Lung (tissue), 12 donors: ENCODE measurements around the gene CNMD. TPM values are rescaled to one million over a fixed set of nuclear protein-coding genes. Genes with fewer than 3 reads are reported as not detected.
A peak's percentile ranks its signal among the peaks of the same experiment; 100 is the strongest.

Experiments used
- ATAC-seq: fragments of 200-7000 bp; cut with Tn5 transposase; one replicate; pipeline ENCODE4 v1.9.1; 2020; ENCODE audit warnings: moderate number of reproducible peaks; ENCODE audit not compliant: insufficient read depth, low FRiP score
- DNase-seq, 3 donors: peaks; one replicate each; pipeline ENCODE4 v3.0.0-alpha.2; 2013 to 2017
- H3K27ac ChIP-seq, 2 donors: one replicate each; pipeline ENCODE4 v1.5.1; 2013; ENCODE audit warnings: mild to moderate bottlenecking in 2 of 2, moderate library complexity in 2 of 2, control low read depth in 1 of 2, inconsistent platforms in 1 of 2, low read depth in 1 of 2, low read length in 1 of 2
- H3K27me3 ChIP-seq, 3 donors: one replicate each; pipeline ENCODE4 v1.5.1; 2013; ENCODE audit warnings: low read length in 2 of 3; ENCODE audit not compliant: control insufficient read depth in 3 of 3, insufficient read depth in 3 of 3
- H3K36me3 ChIP-seq, 4 donors: one replicate each; pipeline ENCODE4 v1.5.1; 2013; ENCODE audit warnings: low read length in 4 of 4, mild to moderate bottlenecking in 1 of 4, moderate library complexity in 1 of 4; ENCODE audit not compliant: control insufficient read depth in 4 of 4, insufficient read depth in 4 of 4
- H3K4me1 ChIP-seq, 5 donors: one replicate each; pipeline ENCODE4 v1.5.1; 2013; ENCODE audit warnings: low read length in 5 of 5, mild to moderate bottlenecking in 2 of 5, moderate library complexity in 1 of 5; ENCODE audit not compliant: control insufficient read depth in 5 of 5, insufficient read depth in 5 of 5
- H3K4me3 ChIP-seq: one replicate; pipeline ENCODE4 v1.5.1; 2013; ENCODE audit warnings: mild to moderate bottlenecking, control low read depth, moderate library complexity
- H3K9ac ChIP-seq, 2 donors: one replicate each; pipeline ENCODE4 v1.5.1; 2013; ENCODE audit warnings: low read length in 2 of 2, control low read depth in 1 of 2; ENCODE audit not compliant: insufficient read depth in 1 of 2
- H3K9me3 ChIP-seq, 4 donors: one replicate each; pipeline ENCODE4 v1.5.1; 2013; ENCODE audit warnings: low read length in 3 of 4, mild to moderate bottlenecking in 1 of 4, moderate library complexity in 1 of 4; ENCODE audit not compliant: control insufficient read depth in 4 of 4, insufficient read depth in 3 of 4
- WGBS, 2 donors: extraction: QIAGEN DNeasy Blood & Tissue Kit; methylation state at CpG; one replicate each; pipeline ENCODE4 v1.1.7; 2013; 5-methylcytosine and 5-hydroxymethylcytosine counted together
- polyA plus RNA-seq, 2 donors: library from polyadenylated mRNA; stranded (reverse); fragments of 200-250 nt; gene quantifications; one replicate each; pipeline ENCODE4 v1.2.1, GENCODE V29; 2013
- total RNA-seq, 2 donors: library from RNA; depleted of rRNA in 1 of 2; stranded (reverse); fragments of >200 nt in 1 of 2; gene quantifications; one replicate each; pipeline ENCODE4 v1.2.1, GENCODE V29; 2014 to 2021
- TF ChIP-seq, protein P1 (sequence below): IDR thresholded peaks from 2 replicates; pipeline ENCODE4 v1.5.1; 2012; ENCODE audit warnings: mild to moderate bottlenecking; ENCODE audit errors: control extremely low read depth, extremely low read depth
- donor health status: control.
- donor health status: control.
- donor health status: Bipolar disorder and iron deficiency.
- donor health status: healthy.
- donor health status: DM: yes; HTN: yes; CAD: no.

CNMD gene
- total and polyA plus RNA-seq, 4 donors: 0.09 to 1.2 (median 0.10) TPM; not detected in 1

DNA sequence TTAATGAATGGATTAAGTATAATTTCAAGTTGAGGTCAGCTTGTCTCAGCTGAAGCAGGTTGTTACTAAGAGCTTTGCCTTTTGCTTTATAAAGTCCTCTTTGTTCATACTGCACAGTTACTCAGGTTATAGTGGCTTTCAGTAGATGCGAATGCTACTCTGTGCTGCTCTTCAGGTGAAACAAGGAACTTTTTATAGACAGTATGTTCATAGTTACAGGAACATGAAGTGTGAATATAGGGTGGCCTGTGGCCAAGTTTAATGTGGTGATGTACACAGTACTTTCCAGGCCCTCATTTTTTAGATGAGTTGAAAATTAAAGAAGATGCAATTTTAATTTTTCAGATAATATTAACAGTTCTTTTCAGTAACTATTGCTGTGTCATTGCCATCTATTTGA is 66.2 kb downstream of the CNMD start:
- Histone ChIP-seq H3K9me3 (no peaks in the 10 kb centered on the region), H3K9ac (no peak overlapping the region), H3K36me3 (peaks cover 2 to 35% (median 5%) of the 10 kb centered on the region in 4 donors), H3K27me3 (no peaks in the 10 kb centered on the region), H3K27ac (no peak overlapping the region), H3K4me3 (no peak overlapping the region), H3K4me1 (no peaks in the 10 kb centered on the region)
- WGBS, 2 donors: 93 to 94% methylated on average over 1 of the region's 1 CpG
- DNase-seq (peak in 1 of 3 donors; percentile 28), ATAC-seq (no peak)
- TF ChIP-seq, protein P1, sequence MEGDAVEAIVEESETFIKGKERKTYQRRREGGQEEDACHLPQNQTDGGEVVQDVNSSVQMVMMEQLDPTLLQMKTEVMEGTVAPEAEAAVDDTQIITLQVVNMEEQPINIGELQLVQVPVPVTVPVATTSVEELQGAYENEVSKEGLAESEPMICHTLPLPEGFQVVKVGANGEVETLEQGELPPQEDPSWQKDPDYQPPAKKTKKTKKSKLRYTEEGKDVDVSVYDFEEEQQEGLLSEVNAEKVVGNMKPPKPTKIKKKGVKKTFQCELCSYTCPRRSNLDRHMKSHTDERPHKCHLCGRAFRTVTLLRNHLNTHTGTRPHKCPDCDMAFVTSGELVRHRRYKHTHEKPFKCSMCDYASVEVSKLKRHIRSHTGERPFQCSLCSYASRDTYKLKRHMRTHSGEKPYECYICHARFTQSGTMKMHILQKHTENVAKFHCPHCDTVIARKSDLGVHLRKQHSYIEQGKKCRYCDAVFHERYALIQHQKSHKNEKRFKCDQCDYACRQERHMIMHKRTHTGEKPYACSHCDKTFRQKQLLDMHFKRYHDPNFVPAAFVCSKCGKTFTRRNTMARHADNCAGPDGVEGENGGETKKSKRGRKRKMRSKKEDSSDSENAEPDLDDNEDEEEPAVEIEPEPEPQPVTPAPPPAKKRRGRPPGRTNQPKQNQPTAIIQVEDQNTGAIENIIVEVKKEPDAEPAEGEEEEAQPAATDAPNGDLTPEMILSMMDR: no peak

- Histone ChIP-seq H3K9me3 (no peaks in the 10 kb centered on the region), H3K27me3 (no peaks in the 10 kb centered on the region), H3K4me3 (no peak overlapping the region), H3K27ac (no peak overlapping the region), H3K4me1 (no peaks in the 10 kb centered on the region), H3K36me3 (peaks cover 5 to 31% (median 10%) of the 10 kb centered on the region in 4 donors), H3K9ac (no peak overlapping the region)
- 98% methylated on average over 8 of the region's 8 CpGs for WGBS, 2 donors
- DNase-seq (no peak), ATAC-seq (no peak)
- TF ChIP-seq, protein P1: no peak
Measured at GRCh38 chr13:52670726-52671125, 68.9 kb downstream of the CNMD start.

- 75 to 80% methylated on average over 2 of the region's 2 CpGs for WGBS, 2 donors
- Histone ChIP-seq H3K36me3 (peaks cover 6 to 28% (median 8%) of the 10 kb centered on the region in 4 donors), H3K4me3 (no peak overlapping the region), H3K9ac (no peak overlapping the region), H3K27ac (no peak overlapping the region), H3K9me3 (no peaks in the 10 kb centered on the region), H3K27me3 (no peaks in the 10 kb centered on the region), H3K4me1 (no peaks in the 10 kb centered on the region)
- ATAC-seq: no peak
- TF ChIP-seq, protein P1: no peak
- no peak for DNase-seq
Measured at GRCh38 chr13:52669677-52670076, 69.9 kb downstream of the CNMD start.

DNA sequence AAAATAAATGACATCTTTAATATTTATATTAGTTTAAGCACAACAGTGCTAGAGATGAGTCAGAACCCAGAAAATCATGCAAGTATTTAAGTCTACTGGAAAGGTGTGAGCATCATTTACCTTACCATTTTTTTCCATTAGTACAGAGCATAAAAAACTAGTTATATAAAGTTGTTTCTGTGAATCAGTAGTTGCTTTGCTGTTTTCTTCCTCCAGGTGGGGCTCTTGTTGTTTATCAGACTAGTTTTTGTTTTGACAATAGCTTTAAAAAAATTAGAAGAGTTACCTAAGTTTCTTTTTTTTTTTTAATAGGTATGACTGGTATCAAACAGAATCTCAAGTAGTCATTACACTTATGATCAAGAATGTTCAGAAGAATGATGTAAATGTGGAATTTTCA is 74.3 kb downstream of the CNMD start:
- Histone ChIP-seq H3K27ac (no peak overlapping the region), H3K4me3 (no peak overlapping the region), H3K36me3 (peaks cover 9 to 45% (median 13%) of the 10 kb centered on the region in 4 donors), H3K27me3 (no peaks in the 10 kb centered on the region), H3K9me3 (no peaks in the 10 kb centered on the region), H3K9ac (no peak overlapping the region), H3K4me1 (no peaks in the 10 kb centered on the region)
- DNase-seq: peak in 2 of 3 donors; percentile 26 to 28
- TF ChIP-seq, protein P1: no peak
- ATAC-seq: no peak
